GM12892 (cell line): Measurements from ENCODE around the gene ENDOV.

Source experiments
- DNase-seq: peaks from one replicate; pipeline ENCODE4 v3.0.0; 2011; ENCODE audit not compliant: insufficient read length
- FAIRE-seq: peaks from 2 replicates; lab custom pipeline; 2011; peaks lifted over from hg19 to GRCh38; lab: Jason Lieb, UNC
- POLR2A ChIP-seq: IDR thresholded peaks from 2 replicates; pipeline ENCODE4 v1.6.1; 2011; ENCODE audit warnings: low read depth, low read length, control low read depth
- POLR2AphosphoS5 ChIP-seq: IDR thresholded peaks from 2 replicates; pipeline ENCODE4 v1.6.1; 2011; ENCODE audit warnings: low read depth, low read length, control low read depth
- TAF1 ChIP-seq: IDR thresholded peaks from 2 replicates; pipeline ENCODE4 v1.6.1; 2011; ENCODE audit warnings: low read depth, mild to moderate bottlenecking, control low read depth, low read length, borderline replicate concordance

ENDOV gene

GRCh38 chr17:80441598-80442322 is 26.8 kb downstream of the ENDOV start:
- DNase-seq: no peak
- no peak for TF ChIP-seq POLR2A
- TF ChIP-seq TAF1: no peak
- TF ChIP-seq POLR2AphosphoS5: no peak
- FAIRE-seq: no peak

GRCh38 chr17:80442323-80442659 is 27.3 kb downstream of the ENDOV start:
- DNase-seq (no peak), FAIRE-seq (no peak)
- TF ChIP-seq POLR2AphosphoS5 (no peak), POLR2A (no peak), TAF1 (no peak)

GRCh38 chr17:80442764-80443163 is 27.8 kb downstream of the ENDOV start:
- DNase-seq (no peak), FAIRE-seq (no peak)
- TF ChIP-seq POLR2A (no peak), TAF1 (no peak), POLR2AphosphoS5 (no peak)

DNA sequence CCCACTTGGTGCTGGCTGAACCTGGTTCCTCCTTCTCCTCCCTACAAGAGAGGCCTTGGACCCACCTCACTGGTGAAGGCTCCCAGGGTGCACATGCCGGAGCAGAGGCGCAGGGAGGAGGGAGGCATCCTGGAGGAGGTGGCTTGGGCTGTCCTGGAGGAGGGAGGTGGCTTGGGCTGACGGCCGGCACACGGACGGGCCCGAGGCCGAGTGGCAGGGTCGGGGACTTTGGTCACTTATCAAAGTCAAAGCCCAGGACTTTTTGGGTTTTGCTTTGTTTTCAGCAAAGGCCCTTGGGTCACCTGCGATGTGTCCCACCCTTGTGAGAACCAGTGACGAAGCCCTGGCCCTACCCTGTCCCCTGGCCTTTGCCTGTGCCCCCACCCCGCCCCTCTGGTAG is 28.5 kb downstream of the ENDOV start:
- no peak for TF ChIP-seq TAF1
- no peak for TF ChIP-seq POLR2A
- TF ChIP-seq POLR2AphosphoS5: no peak
- no peak for DNase-seq
- no peak for FAIRE-seq

DNA sequence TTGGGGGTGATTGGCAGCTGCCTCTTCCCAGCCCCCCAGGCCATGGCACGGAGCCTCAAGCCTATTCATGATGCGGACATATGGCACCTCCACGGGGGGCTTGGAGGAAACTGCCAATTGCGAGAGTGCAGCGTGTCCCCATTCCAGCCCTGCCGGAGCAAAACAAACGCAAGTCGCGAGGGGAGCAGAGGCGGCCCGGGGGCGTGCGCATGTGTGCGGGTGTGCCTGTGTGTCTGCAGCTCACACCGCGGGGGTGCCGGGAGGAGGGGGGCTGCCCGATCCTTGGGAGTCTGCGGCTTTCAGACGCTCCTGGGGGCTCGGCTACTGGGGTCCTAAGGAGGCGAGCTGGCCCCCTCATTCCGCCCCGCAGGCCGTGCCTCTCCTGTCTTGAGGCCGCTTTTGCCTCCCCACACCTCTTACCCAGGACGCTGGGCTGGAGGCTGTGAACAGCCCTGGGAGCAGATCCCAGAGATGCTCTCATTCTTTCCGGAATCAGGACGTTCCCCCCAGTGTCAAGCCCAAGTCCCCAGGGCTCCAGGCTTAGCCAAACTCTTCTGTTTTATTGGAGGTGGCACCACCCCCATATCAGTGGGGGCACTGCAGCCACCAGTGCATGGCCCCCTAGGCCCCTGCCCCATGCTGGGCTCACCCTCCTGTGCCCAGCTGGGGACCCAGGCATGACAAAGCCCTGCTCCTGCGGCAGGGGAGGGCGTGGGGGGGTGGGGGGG is 29.1 kb downstream of the ENDOV start:
- TF ChIP-seq TAF1: no peak
- TF ChIP-seq POLR2A: no peak
- TF ChIP-seq POLR2AphosphoS5: no peak
- no peak for FAIRE-seq
- DNase-seq: no peak

DNA sequence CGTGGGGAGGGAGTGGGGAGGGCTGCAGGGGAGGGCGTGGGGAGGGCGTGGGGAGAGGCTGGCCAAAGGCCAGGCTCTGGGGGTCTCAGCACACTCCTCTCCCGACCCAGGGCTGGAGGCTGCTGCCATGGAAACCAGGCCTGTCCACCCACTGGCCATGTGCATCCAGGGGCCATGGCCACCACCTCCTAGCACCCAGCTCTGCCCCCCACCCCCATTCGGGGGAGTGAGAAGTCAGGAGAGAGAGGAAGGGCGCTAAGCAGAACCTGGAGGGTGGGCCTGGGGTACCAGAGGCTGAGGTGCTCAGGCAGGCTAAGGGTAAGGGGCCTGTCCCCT is 29.6 kb downstream of the ENDOV start:
- DNase-seq: no peak
- TF ChIP-seq POLR2A (no peak), TAF1 (no peak), POLR2AphosphoS5 (no peak)
- no peak for FAIRE-seq

DNA sequence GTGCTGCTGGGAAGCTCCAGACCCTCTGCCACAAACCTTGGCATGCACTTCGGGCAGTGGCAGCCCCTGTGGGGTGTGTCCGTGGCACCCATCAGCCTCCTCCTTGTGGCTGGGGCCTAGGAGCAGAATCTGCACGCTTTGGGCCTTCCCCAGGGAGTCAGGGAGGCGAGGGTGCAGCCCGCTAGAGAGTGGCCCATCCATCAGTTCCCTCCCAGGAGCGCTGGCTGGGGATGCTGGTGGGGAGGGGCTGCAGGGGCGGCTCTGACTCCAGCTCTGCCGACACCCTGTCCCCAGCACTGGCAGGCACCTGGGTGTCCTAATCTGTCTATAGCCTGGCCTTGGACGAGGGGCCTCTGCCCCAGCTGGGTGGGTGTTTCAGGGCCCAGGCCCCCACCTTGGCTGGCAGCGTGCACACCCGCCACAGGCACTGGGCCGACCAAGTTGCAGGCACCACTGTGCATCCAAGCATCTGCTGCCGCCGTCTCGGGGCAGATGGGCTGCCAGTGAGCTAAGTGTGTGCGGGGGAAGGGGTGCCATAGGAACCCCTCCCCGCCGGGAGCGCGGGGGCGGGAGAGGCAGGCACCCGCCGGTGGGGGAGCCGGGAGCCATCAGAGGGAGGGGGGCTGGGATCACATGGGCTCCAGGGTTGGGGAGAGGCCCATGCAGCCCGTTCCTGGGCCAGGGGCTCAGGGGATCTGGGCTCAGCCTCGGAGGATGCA is 30.2 kb downstream of the ENDOV start:
- DNase-seq: no peak
- FAIRE-seq: no peak
- TF ChIP-seq POLR2A: no peak
- no peak for TF ChIP-seq POLR2AphosphoS5
- no peak for TF ChIP-seq TAF1

DNA sequence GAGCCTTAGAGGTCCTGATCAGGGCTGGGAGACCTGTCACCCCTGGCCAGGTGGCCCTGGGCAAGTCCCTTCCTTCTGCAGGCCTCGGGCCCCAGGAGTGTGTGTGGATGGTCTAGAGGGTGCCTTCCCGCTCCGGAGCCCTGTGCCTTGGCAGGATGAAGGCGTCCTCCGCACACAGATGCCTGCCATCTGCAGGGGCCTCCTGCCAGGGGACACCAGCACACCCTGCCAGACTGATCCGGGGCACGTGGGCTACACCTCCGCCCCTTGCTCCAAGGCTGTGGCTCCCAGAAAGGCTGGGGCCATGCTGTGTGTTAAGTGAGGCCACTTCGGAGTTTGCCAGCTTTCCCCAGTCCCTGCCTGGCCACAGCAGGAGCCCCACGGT is 30.8 kb downstream of the ENDOV start:
- TF ChIP-seq TAF1: no peak
- TF ChIP-seq POLR2AphosphoS5: no peak
- FAIRE-seq (no peak), DNase-seq (no peak)

- no peak for TF ChIP-seq POLR2AphosphoS5
- FAIRE-seq (no peak), DNase-seq (no peak)
Observed at GRCh38 chr17:80446645-80447405, 31.9 kb downstream of the ENDOV start.

DNA sequence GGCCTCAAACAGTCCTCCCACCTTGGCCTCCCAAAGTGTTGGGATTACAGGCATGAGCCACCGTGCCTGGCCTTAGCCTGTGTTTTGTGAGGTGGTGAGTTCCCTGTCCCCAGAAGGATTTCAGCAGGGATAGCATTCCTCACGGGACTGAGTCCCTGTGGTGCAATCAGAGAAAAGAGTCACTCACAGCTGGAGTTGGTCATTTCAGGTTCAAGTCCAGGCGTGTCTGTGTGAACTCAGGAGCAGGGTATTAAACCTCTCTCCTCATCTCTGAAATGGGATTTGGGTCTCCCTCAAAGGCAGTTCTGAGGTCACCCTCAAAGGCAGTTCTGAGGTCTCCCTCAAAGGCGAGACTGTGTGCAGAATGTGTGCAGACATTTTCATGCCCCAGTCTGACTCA is 32.8 kb downstream of the ENDOV start:
- no peak for DNase-seq
- FAIRE-seq: no peak

GRCh38 chr17:80449194-80449929 is 34.4 kb downstream of the ENDOV start:
- DNase-seq: no peak
- no peak for FAIRE-seq
- TF ChIP-seq TAF1: no peak
- no peak for TF ChIP-seq POLR2AphosphoS5
- TF ChIP-seq POLR2A: no peak

More for the DNA sequence above, 32.8 kb downstream of the ENDOV start:
- TF ChIP-seq POLR2A: no peak
- TF ChIP-seq POLR2AphosphoS5: no peak
- TF ChIP-seq TAF1: no peak
